IMR-90 (cell line): ENCODE measurements around the gene SARNP. TPM values are rescaled to one million over a fixed set of nuclear protein-coding genes. Genes with fewer than 3 reads are reported as not detected.

Experiments
- ATAC-seq: fragments of 200-7000 bp; cut with Tn5 transposase; 2 replicates; pipeline ENCODE4 v1.9.1; 2020; ENCODE audit warnings: low read depth, mild to moderate bottlenecking, moderate library complexity
- BruUV-seq: library from RNA; stranded (reverse); fragments of 400-500 nt; replicated peaks from 2 replicates; lab custom pipeline; 2021; lab: Mats Ljungman, UMichigan
- CTCF ChIA-PET: fragments of 300-600 bp; formaldehyde crosslinking; extraction: SDS; loops from one replicate; lab custom pipeline; 2021; ENCODE audit warnings: antibody characterized with exemption; lab: Yijun Ruan, JAX
- POLR2A ChIA-PET: fragments of 300-600 bp; sonication (Branson Sonifier 250); formaldehyde crosslinking; loops from one replicate; lab custom pipeline; 2022; ENCODE audit warnings: antibody characterized with exemption; ENCODE audit not compliant: unreplicated experiment; lab: Charles Lee
- DNase-seq: peaks from one replicate; pipeline ENCODE4 v3.0.0; 2013
- H2AFZ ChIP-seq: replicated peaks from 2 replicates; pipeline ENCODE3; 2013; ENCODE audit warnings: low read length, mild to moderate bottlenecking; ENCODE audit not compliant: poor library complexity
- H2AK5ac ChIP-seq: 2 replicates; pipeline ENCODE4 v1.6.1; 2013; ENCODE audit warnings: low read depth, low read length, inconsistent platforms
- H2AK9ac ChIP-seq: replicated peaks from 2 replicates; pipeline ENCODE3; 2013; ENCODE audit warnings: mild to moderate bottlenecking, low read depth, low read length, moderate library complexity; ENCODE audit not compliant: poor library complexity
- H2BK120ac ChIP-seq: 2 replicates; pipeline ENCODE4 v1.6.1; 2013; ENCODE audit warnings: low read depth, low read length, inconsistent platforms
- H2BK15ac ChIP-seq: 3 replicates; pipeline ENCODE4 v1.6.1; 2013; ENCODE audit warnings: low read depth, low read length, inconsistent platforms
- H2BK20ac ChIP-seq: 2 replicates; pipeline ENCODE4 v1.6.1; 2013; ENCODE audit warnings: low read depth, mild to moderate bottlenecking, inconsistent platforms, low read length, moderate library complexity
- H2BK5ac ChIP-seq: 2 replicates; pipeline ENCODE4 v1.6.1; 2013; ENCODE audit warnings: mild to moderate bottlenecking, low read depth, low read length, inconsistent platforms; ENCODE audit not compliant: poor library complexity, severe bottlenecking
- H3K14ac ChIP-seq: replicated peaks from 2 replicates; pipeline ENCODE4 v1.6.1; 2013; ENCODE audit warnings: low read depth, low read length, inconsistent platforms
- H3K18ac ChIP-seq: 2 replicates; pipeline ENCODE4 v1.6.1; 2013; ENCODE audit warnings: low read depth, low read length, control low read depth
- H3K23ac ChIP-seq: 2 replicates; pipeline ENCODE4 v1.6.1; 2013; ENCODE audit warnings: low read depth, low read length, inconsistent platforms
- H3K27ac ChIP-seq: 2 replicates; pipeline ENCODE4 v1.5.1; 2013; ENCODE audit warnings: mild to moderate bottlenecking, control low read depth, low read length; ENCODE audit not compliant: insufficient read depth
- H3K27me3 ChIP-seq: 2 replicates; pipeline ENCODE4 v1.6.1; 2013; ENCODE audit warnings: low read length; ENCODE audit not compliant: control insufficient read depth, insufficient read depth
- H3K36me3 ChIP-seq: 2 replicates; pipeline ENCODE4 v1.6.1; 2013; ENCODE audit warnings: low read length, mixed read lengths; ENCODE audit not compliant: control insufficient read depth, insufficient read depth
- H3K4ac ChIP-seq: 2 replicates; pipeline ENCODE4 v1.6.1; 2013; ENCODE audit warnings: low read depth, low read length, inconsistent platforms
- H3K4me1 ChIP-seq: 2 replicates; pipeline ENCODE4 v1.6.1; 2013; ENCODE audit warnings: low read length, mixed read lengths; ENCODE audit not compliant: control insufficient read depth, insufficient read depth
- H3K4me2 ChIP-seq: 2 replicates; pipeline ENCODE4 v1.6.1; 2013; ENCODE audit warnings: low read depth, mild to moderate bottlenecking, control low read depth, low read length, moderate library complexity
- H3K4me3 ChIP-seq: 2 replicates; pipeline ENCODE4 v1.5.1; 2013; ENCODE audit warnings: low read depth, mild to moderate bottlenecking, control low read depth, low read length, moderate library complexity; ENCODE audit not compliant: insufficient read depth
- H3K56ac ChIP-seq: 2 replicates; pipeline ENCODE4 v1.6.1; 2013; ENCODE audit warnings: low read length, inconsistent platforms; ENCODE audit not compliant: insufficient read depth; ENCODE audit errors: extremely low read depth
- H3K79me1 ChIP-seq, 2 experiments: 2 replicates each; pipeline ENCODE4 v1.6.1; 2013; ENCODE audit warnings: low read length in 2 of 2, inconsistent platforms in 1 of 2, low read depth in 1 of 2
- H3K9ac ChIP-seq: 2 replicates; pipeline ENCODE4 v1.6.1; 2013; ENCODE audit warnings: low read depth, low read length, control low read depth
- H3K9me1 ChIP-seq: 2 replicates; pipeline ENCODE4 v1.6.1; 2013; ENCODE audit warnings: low read length, inconsistent platforms; ENCODE audit not compliant: insufficient read depth
- H3K9me3 ChIP-seq: 2 replicates; pipeline ENCODE4 v1.6.1; 2013; ENCODE audit warnings: low read length; ENCODE audit not compliant: control insufficient read depth, insufficient read depth
- H4K20me1 ChIP-seq: 2 replicates; pipeline ENCODE4 v1.6.1; 2013; ENCODE audit warnings: low read length, inconsistent platforms; ENCODE audit not compliant: insufficient read depth
- H4K5ac ChIP-seq: 2 replicates; pipeline ENCODE4 v1.6.1; 2013; ENCODE audit warnings: mild to moderate bottlenecking, low read depth, low read length, control low read depth
- H4K8ac ChIP-seq, 2 experiments: 2 replicates each; pipeline ENCODE4 v1.6.1; 2013; ENCODE audit warnings: low read depth in 2 of 2, low read length in 2 of 2, control low read depth in 1 of 2, inconsistent platforms in 1 of 2
- H4K91ac ChIP-seq: 2 replicates; pipeline ENCODE4 v1.6.1; 2013; ENCODE audit warnings: low read depth, low read length, inconsistent platforms; ENCODE audit not compliant: insufficient read depth
- BHLHE40 ChIP-seq: fragments of 150-350 bp; IDR thresholded peaks from 2 replicates; pipeline ENCODE4 v1.6.1; 2016; ENCODE audit warnings: mild to moderate bottlenecking, low read depth, low read length
- CEBPB ChIP-seq: IDR thresholded peaks from 2 replicates; pipeline ENCODE4 v1.6.1; 2012; ENCODE audit warnings: low read depth, low read length, improper control_type of control experiment
- CHD1 ChIP-seq: IDR thresholded peaks from 2 replicates; pipeline ENCODE4 v1.6.1; 2012; ENCODE audit warnings: low read depth, low read length, improper control_type of control experiment
- CTCF ChIP-seq: conservative IDR thresholded peaks from 2 replicates; pipeline ENCODE4 v1.5.1; 2012; ENCODE audit warnings: mild to moderate bottlenecking, low read depth, low read length, improper control_type of control experiment
- ELK1 ChIP-seq: fragments of 150-350 bp; IDR thresholded peaks from 2 replicates; pipeline ENCODE4 v1.6.1; 2016; ENCODE audit warnings: low read depth, mild to moderate bottlenecking, low read length, moderate library complexity, borderline replicate concordance
- FOS ChIP-seq: fragments of 150-350 bp; IDR thresholded peaks from 2 replicates; pipeline ENCODE4 v1.6.1; 2016; ENCODE audit warnings: low read depth, low read length
- MAFK ChIP-seq: IDR thresholded peaks from 2 replicates; pipeline ENCODE4 v1.6.1; 2012; ENCODE audit warnings: low read depth, low read length, improper control_type of control experiment
- MAZ ChIP-seq: IDR thresholded peaks from 2 replicates; pipeline ENCODE4 v1.6.1; 2012; ENCODE audit warnings: low read depth, mild to moderate bottlenecking, low read length, improper control_type of control experiment, moderate library complexity, borderline replicate concordance
- MXI1 ChIP-seq: IDR thresholded peaks from 2 replicates; pipeline ENCODE4 v1.6.1; 2012; ENCODE audit warnings: low read depth, mild to moderate bottlenecking, low read length, moderate library complexity, borderline replicate concordance
- NFE2L2 ChIP-seq: fragments of 150-350 bp; IDR thresholded peaks from 2 replicates; pipeline ENCODE4 v1.6.1; 2016; ENCODE audit warnings: low read depth, mild to moderate bottlenecking, low read length
- POLR2A ChIP-seq: IDR thresholded peaks from 2 replicates; pipeline ENCODE4 v1.6.1; 2012; ENCODE audit warnings: mild to moderate bottlenecking, low read depth, low read length
- RAD21 ChIP-seq: IDR thresholded peaks from 2 replicates; pipeline ENCODE4 v1.6.1; 2012; ENCODE audit warnings: low read length, improper control_type of control experiment
- RCOR1 ChIP-seq: IDR thresholded peaks from 2 replicates; pipeline ENCODE4 v1.6.1; 2012; ENCODE audit warnings: mild to moderate bottlenecking, low read length, improper control_type of control experiment; ENCODE audit not compliant: insufficient replicate concordance
- SMC3 ChIP-seq: fragments of 150-350 bp; IDR thresholded peaks from 2 replicates; pipeline ENCODE4 v1.6.1; 2016; ENCODE audit warnings: low read depth, mild to moderate bottlenecking, antibody characterized with exemption, low read length, moderate library complexity
- USF2 ChIP-seq: fragments of 150-350 bp; IDR thresholded peaks from 2 replicates; pipeline ENCODE4 v1.6.1; 2017; ENCODE audit warnings: mild to moderate bottlenecking, antibody characterized with exemption, low read length, low read depth
- WGBS, 2 experiments: methylation state at CpG; one replicate each; pipeline versions ENCODE4 v1.1.5 to v1.1.7; 2013; ENCODE audit warnings: missing lambda C conversion rate in 2 of 2; ENCODE audit not compliant: insufficient read length in 1 of 2; ENCODE audit errors: extremely low coverage in 2 of 2; 5-methylcytosine and 5-hydroxymethylcytosine counted together
- dilution Hi-C: fragments of 300-500 bp; cut with HindIII; formaldehyde crosslinking; loops from one replicate; pipeline ENCODE4 v1.14.3; 2018; ENCODE audit warnings: low sequenced_read_pairs; ENCODE audit not compliant: unreplicated experiment
- in situ Hi-C: fragments of 300-500 bp; cut with MboI; formaldehyde crosslinking; loops from 3 replicates; pipeline ENCODE4 v1.14.3; 2019; ENCODE audit warnings: low sequenced_read_pairs, inconsistent platforms, mixed read lengths
- intact Hi-C: fragments of 100-400 bp; cut with micrococcal nuclease; formaldehyde crosslinking; loops from 2 replicates; pipeline ENCODE4 v1.10.0; 2022
- polyA plus RNA-seq, 3 experiments: library from polyadenylated mRNA; depleted of rRNA; stranded (reverse); fragments of >200 nt; gene quantifications; 2 replicates each; pipeline ENCODE4 v1.2.3, GENCODE V29; 2012; ENCODE audit warnings: low replicate concordance in 1 of 3
- total RNA-seq: library from RNA; depleted of rRNA; stranded (reverse); fragments of >200 nt; gene quantifications from 2 replicates; pipeline ENCODE4 v1.2.3, GENCODE V29; 2012

Gene SARNP
- total and polyA plus RNA-seq, 2 of the 4 experiments (the other 2 are of a cell fraction) = 46.8 to 103 TPM

- no TSS peak for BruUV-seq
- intact Hi-C loops = loop anchor here (2.0 kb wide), 2 partner anchors 60 to 532 kb away; no protein-coding TSS in a partner anchor
- no peak for TF ChIP-seq NFE2L2
- TF ChIP-seq BHLHE40 = no peak
- TF ChIP-seq CTCF = peak; percentile 69
- TF ChIP-seq SMC3 = peak; percentile 57; the same call in 1 of the 2 replicates
- TF ChIP-seq CEBPB = 0 out of 2 replicates have a peak, but pooled peaks have one; percentile 18
- TF ChIP-seq CHD1 = no peak
- TF ChIP-seq RAD21 = peak; percentile 76
- TF ChIP-seq USF2 = no peak
- no peak for TF ChIP-seq ELK1
- TF ChIP-seq MXI1 = no peak
- TF ChIP-seq MAZ = peak; percentile 74
- no peak for TF ChIP-seq POLR2A
- no peak for TF ChIP-seq MAFK
- peak; percentile 85 for TF ChIP-seq RCOR1
- peak; percentile 73 for TF ChIP-seq FOS
Measured at GRCh38 chr12:55720894-55721444, 96.6 kb downstream of the SARNP start.

More at GRCh38 chr12:55720894-55721444, 96.6 kb downstream of the SARNP start:
- Histone ChIP-seq H4K5ac (no peak overlapping the region), H4K8ac (no peak overlapping the region), H3K9me1 (peaks cover 27% of the 10 kb centered on the region), H2AFZ (peak overlapping the region; percentile 77), H2AK5ac (peak overlapping the region; percentile 89), H3K27ac (peak overlapping the region; percentile 24), H3K4ac (peak overlapping the region; percentile 18; the same call in 1 of the 2 replicates), H3K56ac (no peak overlapping the region), H2BK5ac (peak overlapping the region; percentile 60), H3K27me3 (no peaks in the 10 kb centered on the region), H3K18ac (no peak overlapping the region), H3K9ac (no peak overlapping the region), H3K9me3 (no peaks in the 10 kb centered on the region), H3K4me1 (peaks cover 32% of the 10 kb centered on the region), H2BK120ac (no peak overlapping the region), H3K14ac (no peak overlapping the region), H3K79me1 (peaks cover 23 to 75% of the 10 kb centered on the region in 2 experiments), H3K36me3 (peaks cover 32% of the 10 kb centered on the region), H3K23ac (no peak overlapping the region), H3K4me3 (no peak overlapping the region), H2AK9ac (peak overlapping the region; percentile 83), H2BK20ac (no peak overlapping the region), H3K4me2 (peak overlapping the region; percentile 24; the same call in 1 of the 2 replicates), H4K91ac (no peak overlapping the region), H4K20me1 (peaks cover 46% of the 10 kb centered on the region), H2BK15ac (no peak overlapping the region)
- peak; percentile 57 for ATAC-seq
- POLR2A ChIA-PET = interaction anchor here (2.1 kb wide), 1 partner anchor 9 kb away, joined by 8 read pairs; no protein-coding TSS in a partner anchor
- DNase-seq = peak; percentile 91
- CTCF ChIA-PET = interaction anchor here (0.5 to 1.6 kb wide), 9 partner anchors 18 to 102 kb away, joined by 3 to 6 read pairs (median 4); no protein-coding TSS in a partner anchor
- dilution Hi-C loops = no loop called here
- WGBS, 2 experiments = 0% methylated on average over 1 of the region's 9 CpGs; no CpG with 5 or more reads in 1 of the 2 experiments
- in situ Hi-C loops = no loop called here
